NCI-H2081 (cell line): ENCODE results near the gene BAIAP2.

Experiments used
- DNase-seq, 2 experiments: peaks; one replicate each; lab custom pipeline; 2025; lab: John Stamatoyannopoulos, UW

Gene BAIAP2

GRCh38 chr17:81053041-81053970, 18.4 kb downstream of the BAIAP2 start:
- peak in 1 of 2 experiments; percentile 17 for DNase-seq

DNA sequence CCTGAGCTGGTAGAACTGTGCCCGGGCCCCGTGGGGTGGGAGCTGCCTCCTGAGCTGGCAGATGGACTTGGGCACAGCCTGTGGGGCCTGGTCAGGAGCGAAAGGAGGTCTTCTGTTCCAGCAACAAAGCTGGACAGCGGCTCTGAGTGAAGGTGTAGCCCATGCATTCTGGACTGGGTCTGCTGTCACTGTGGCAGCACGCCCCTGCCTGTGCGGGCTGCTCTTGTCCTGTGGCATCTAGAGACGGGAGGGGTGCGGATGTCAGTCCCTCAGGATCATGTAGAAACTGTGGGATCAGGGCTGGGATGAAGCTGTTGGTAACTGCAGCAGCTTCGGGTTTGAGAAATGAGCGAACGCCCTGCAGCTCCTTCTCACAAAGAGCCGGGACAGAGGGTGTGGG, 19.4 kb downstream of the BAIAP2 start:
- DNase-seq: no peak

GRCh38 chr17:81054881-81055370, 20.0 kb downstream of the BAIAP2 start:
- DNase-seq: no peak

DNA sequence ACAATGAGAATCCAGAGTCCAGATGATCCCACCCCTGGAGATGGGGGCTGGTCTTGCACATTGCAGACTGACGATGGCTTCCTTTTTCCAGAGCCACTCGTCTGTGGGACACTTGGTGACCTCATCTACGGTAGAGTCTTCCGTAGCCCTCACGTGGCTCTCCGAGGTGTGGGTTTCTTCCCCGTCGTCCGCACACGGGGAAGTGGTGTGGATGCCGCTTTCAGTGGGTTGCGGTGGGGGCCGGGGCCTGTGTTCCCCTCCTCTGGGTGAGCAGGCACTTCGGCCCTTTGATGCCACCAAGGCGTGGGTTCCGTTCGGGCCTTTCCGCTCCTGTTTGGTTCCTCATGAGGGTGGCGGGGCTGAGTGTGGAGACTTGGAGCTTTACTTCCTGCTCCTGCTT, 21.4 kb downstream of the BAIAP2 start:
- no peak for DNase-seq

- DNase-seq: no peak
Observed at GRCh38 chr17:81057079-81057730, 22.3 kb downstream of the BAIAP2 start.

- DNase-seq: no peak
Observed at GRCh38 chr17:81057777-81058176, 22.8 kb downstream of the BAIAP2 start.

DNA sequence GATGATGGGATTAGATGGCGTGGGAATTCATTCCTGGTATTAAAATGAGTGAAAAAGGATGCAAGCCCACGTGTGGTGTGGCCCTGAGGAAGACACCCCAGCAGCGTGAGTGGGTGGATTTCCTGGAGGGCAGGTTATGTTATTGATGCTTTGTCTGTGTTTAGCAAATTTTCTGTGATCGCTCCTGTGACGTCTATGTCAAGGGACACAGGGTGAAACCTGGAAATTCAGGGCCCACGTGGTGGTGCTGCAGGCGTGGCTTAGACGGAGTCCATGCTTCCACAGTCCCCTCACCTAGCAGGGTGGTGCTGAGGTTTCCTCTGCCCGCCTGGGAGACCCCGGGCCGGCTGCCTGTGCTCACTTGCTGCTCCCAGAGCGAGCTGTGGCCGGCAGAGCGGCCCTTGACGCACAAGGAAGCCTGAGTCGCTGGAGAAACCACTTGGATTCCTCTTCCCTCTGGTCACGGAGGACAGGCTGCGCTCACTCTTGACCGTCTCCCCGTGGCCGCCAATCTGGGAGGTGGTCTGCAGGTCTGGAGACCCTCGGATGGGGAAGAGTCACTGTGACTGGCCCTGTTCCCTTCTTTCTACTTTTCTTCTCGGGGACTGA, 23.4 kb downstream of the BAIAP2 start:
- DNase-seq: no peak

DNA sequence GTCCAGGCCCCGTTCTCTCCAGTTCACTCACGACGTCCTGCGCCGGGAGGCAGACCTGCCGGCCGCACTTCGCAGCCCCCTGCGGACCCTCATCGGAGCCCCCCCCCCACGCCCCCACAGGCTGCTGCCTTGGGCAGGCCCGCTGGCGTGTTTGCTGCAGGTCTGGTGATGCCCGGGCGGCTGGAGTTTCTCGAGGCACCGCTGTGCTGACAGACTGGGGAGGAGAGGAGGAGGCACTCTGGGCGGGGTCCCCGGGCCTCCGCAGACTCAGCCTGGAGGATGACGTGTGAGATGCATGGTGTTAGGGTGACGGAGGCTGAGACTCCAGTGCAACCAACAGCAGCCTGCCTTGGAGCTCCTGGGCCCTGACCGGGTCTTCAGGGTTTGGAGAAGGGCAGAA, 24.1 kb downstream of the BAIAP2 start:
- DNase-seq: no peak

GRCh38 chr17:81060416-81060815, 25.5 kb downstream of the BAIAP2 start:
- DNase-seq: no peak

DNA sequence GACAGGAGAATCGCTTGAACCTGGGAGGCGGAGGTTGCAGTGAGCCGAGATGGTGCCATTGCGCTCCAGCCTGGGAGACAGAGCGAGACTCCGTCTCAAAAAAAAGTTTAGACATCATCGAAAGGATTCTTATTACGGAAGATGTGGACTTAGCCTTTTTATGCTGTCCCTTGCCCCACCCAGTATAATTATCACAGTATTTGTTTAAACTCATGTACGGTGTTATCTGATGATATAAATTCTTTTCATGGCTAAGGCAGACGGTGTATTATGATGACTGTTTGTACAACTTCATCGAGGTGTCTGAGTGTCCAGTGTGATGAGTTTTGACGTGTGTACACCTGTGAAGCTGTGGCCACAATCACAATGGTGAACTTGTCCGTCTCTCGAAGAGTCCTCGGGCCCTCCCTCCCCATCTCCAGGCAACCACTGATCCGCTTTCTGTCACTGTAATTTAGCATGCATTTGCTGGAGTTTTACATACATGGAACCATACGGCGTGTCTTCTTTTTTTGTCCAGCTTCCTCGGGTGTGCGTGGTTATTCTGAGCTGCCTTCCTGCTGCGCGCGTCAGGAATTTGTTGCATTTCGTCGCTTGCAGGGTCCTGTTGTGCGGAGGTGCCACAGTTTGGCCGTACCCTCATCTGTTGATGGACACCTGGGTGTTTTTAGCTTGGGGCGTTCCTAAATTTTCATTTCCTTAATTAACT, 26.2 kb downstream of the BAIAP2 start:
- no peak for DNase-seq

- DNase-seq: no peak
Observed at GRCh38 chr17:81062014-81062780, 27.2 kb downstream of the BAIAP2 start.

DNA sequence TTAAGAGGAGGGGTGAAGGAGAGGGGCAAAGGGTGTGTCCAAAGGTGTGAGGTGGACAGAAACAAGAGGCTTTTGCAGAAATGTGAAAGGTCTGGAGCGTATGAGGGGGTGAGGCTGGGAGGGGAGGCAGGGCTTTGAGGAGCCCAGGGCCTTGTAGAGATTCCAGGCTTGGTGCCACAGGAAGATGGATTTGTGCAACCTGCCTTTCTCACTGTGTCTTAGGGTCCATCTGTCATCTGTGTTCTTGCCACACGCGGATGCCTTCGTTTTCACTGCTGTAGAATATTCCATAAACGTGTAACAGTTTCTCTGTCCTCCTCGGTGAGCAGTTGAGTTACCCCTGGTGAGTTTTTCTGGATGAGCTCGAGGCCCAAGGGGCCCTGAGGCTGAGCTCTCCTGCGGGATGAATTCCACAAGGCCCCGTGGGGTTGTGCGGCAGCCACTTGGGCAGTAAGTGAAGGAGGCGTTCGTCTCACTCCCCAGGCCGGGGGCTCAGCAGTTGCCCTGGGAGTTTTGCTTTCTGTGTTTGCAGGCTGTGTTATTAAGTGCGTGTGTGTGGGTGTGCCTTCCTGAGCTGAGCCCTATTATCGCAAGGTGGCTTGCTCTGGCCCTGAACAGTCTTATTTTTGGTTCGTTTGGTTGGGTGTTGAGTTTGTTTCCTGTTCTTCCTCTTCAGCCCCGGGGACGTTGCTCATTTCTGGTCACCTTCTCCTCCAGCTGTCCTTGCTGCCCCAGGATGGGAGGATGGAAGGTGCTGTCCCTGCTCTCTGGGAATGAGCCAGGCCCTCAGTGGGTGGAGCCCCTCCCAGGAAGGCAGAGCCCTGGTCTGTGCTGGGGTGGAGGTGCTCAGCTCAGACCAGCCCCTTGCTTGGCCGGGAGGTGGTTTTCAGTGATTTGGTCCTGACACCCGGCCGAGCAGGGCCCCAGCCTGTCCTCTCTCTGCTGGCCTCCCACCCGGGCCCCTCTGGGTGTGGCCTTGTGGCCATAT, 28.4 kb downstream of the BAIAP2 start:
- no peak for DNase-seq

DNA sequence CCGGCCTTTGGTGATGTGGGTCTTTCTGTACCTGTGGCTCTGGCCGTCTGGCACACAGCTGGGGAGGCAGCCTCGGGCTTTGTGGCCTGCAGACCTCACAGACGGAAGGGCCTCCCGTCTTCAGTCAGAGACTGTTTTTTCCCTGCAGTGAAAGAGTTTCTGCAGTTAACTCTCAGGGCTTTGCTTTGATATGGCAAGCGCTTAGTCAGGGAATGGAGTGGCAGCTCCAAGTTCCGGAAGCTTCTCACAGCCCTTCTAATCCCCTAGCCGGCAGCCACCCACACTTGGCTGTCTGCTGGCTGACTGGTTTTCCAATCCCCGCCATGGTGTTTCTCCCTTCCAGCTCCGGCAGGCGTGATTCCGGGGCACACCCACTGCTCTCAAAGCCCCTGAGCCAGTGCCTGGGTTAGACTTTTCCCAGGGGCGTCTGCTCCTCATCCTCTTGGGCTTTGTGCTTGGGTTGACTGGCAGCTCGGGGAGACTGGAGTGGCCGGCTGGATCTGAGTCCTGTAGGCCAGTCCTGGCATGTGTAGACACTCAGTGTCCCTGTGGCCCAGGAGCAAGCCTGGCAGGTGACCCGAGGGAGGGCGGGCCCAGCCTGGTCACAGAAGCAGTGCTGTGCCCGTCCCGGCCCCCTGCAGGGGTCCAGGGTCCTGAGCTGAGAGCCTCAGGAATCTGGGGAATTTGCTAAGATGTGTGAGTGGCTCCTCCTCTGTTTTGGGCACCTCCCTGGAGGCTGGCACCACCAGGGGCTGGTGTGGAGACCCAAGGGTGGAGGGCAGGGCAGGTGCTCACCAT, 29.9 kb downstream of the BAIAP2 start:
- DNase-seq: no peak

DNA sequence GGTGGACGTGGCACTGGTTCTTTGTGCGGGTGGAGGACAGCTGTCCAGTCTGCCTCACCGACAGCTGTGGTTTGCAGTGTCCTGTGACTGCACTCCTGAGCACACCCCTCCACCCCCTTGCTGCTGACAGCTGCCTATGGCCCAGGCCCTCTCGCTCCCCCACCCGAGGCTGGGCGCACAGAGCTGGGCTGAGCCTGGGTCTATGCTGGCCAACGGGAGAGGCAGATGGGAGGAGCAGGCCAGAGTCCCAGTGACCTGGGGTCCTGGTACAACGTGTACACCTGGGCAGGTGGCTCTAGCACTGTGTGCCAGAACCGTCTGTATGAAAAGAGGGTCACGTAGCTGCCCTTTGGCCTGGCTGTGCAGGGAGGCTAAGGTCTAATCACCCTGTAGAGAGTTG, 30.5 kb downstream of the BAIAP2 start:
- DNase-seq: no peak

DNA sequence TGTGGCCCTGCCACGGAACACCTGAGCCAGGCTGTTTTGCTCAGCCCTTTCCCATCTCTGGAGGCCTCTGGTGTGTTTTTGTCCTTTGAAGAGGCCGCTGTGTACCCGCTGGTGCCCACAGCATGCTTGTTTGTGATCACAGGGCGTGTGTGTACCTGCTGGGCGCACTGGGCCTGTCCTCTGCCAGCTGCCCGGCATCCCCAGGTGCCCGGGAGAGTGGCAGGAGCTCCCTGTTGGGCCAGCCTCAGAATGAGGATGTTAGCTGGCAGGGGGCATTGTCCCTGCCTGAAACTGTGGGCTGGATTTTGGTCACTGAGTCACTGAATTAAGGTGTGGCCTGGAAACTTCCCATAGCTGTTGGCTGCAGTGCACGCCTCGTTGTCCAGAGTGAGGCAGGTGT, 31.1 kb downstream of the BAIAP2 start:
- DNase-seq: peak; percentile 43 to 84

DNA sequence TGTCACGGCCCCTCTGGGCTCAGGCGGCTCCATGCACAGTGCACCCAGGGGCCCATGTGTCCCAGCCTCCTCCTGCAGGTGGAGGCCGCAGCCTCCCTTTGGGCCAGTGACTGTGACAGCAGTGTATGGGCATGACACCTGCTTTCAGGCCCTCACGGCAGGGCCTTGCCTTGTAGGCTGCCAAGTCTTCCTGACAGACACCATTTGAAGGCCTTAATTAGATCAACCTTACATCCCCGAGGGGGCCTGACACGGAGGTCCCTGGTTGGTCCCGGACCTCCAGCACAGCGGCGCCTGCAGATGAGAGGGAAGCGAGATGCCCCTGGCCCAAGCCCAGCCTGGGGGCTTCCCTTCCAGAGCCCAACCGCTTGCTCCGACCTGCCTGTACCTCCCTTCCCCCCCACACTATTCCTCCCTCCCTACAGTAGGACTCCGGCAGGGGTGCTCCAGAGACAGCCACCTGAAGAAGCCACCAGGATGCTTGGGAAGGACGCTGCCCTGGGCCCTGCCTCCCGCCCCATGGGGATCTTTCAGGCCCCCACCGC, 31.9 kb downstream of the BAIAP2 start:
- DNase-seq: no peak

GRCh38 chr17:81067391-81067811, 32.5 kb downstream of the BAIAP2 start:
- peak in 1 of 2 experiments; percentile 32 for DNase-seq

GRCh38 chr17:81068411-81069134, 33.6 kb downstream of the BAIAP2 start:
- DNase-seq: no peak
